ENCODE results near the gene ANKRD52.

GRCh38 chr12:56213878-56214277, 44.3 kb downstream of the ANKRD52 start:
- TF ChIP-seq CTCF (IDR thresholded peaks at IDR 0.05; ENCODE audit: borderline replicate concordance, extremely low read depth, low read length, poor library complexity, severe bottlenecking) = no peak
- TF ChIP-seq EZH2 (IDR thresholded peaks at IDR 0.05; ENCODE audit: borderline replicate concordance, low read depth, low read length, severe bottlenecking) = no peak

Measured in DND-41 (cell line).